ENCODE measurements around the gene RSKR.

Gene RSKR

GRCh38 chr17:28563475-28563874 is 50.5 kb downstream of the RSKR start:
- TF ChIP-seq FOXP2 (optimal IDR thresholded peaks at IDR 0.05; ENCODE audit: borderline replicate concordance, extremely low read depth, extremely low read length, insufficient read depth) (no peak), POLR2AphosphoS5 (IDR thresholded peaks at IDR 0.05; ENCODE audit: low read depth, low read length) (no peak), TAF1 (IDR thresholded peaks at IDR 0.05; ENCODE audit: borderline replicate concordance, insufficient read depth, low read length) (no peak), SIN3A (IDR thresholded peaks at IDR 0.05; ENCODE audit: borderline replicate concordance, insufficient read depth, low read length) (no peak)
- TF ChIP-seq, protein P1, sequence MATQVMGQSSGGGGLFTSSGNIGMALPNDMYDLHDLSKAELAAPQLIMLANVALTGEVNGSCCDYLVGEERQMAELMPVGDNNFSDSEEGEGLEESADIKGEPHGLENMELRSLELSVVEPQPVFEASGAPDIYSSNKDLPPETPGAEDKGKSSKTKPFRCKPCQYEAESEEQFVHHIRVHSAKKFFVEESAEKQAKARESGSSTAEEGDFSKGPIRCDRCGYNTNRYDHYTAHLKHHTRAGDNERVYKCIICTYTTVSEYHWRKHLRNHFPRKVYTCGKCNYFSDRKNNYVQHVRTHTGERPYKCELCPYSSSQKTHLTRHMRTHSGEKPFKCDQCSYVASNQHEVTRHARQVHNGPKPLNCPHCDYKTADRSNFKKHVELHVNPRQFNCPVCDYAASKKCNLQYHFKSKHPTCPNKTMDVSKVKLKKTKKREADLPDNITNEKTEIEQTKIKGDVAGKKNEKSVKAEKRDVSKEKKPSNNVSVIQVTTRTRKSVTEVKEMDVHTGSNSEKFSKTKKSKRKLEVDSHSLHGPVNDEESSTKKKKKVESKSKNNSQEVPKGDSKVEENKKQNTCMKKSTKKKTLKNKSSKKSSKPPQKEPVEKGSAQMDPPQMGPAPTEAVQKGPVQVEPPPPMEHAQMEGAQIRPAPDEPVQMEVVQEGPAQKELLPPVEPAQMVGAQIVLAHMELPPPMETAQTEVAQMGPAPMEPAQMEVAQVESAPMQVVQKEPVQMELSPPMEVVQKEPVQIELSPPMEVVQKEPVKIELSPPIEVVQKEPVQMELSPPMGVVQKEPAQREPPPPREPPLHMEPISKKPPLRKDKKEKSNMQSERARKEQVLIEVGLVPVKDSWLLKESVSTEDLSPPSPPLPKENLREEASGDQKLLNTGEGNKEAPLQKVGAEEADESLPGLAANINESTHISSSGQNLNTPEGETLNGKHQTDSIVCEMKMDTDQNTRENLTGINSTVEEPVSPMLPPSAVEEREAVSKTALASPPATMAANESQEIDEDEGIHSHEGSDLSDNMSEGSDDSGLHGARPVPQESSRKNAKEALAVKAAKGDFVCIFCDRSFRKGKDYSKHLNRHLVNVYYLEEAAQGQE (IDR thresholded peaks at IDR 0.05; ENCODE audit: insufficient read depth in 1 of 2, low read depth in 2 of 2, low read length in 2 of 2), result no peak
